Activated T-cell treated with anti-CD3 and anti-CD28 coated beads, Interleukin-2, amount 50 U/mL, for 72 hours (primary cell): Measurements from ENCODE around the gene MCM10. TPM values are rescaled to one million over a fixed set of nuclear protein-coding genes. Genes with fewer than 3 reads are reported as not detected.

ENCODE experiments used
- total RNA-seq, 2 donors: library from RNA; stranded (reverse); gene quantifications; one replicate each; pipeline ENCODE4 v1.2.3, GENCODE V29; 2022

The MCM10 gene
- total RNA-seq, 2 donors from 2014 or later = 30.6 to 53.2 TPM

Other genes with a start within 250 kb of the MCM10 start
- 1 to 10 TPM; 1.5 to 5.0 TPM for gene CCDC3, start 159.8 kb upstream of the MCM10 start, total RNA-seq
- gene OPTN, start 61.4 kb upstream of the MCM10 start, total RNA-seq = 100 to 1,000 TPM in 1 of 2 donors, 10 to 100 TPM in 1; 69.8 to 121 TPM
- not detected for gene UCMA, start 72.8 kb downstream of the MCM10 start, total RNA-seq
- gene PHYH, start 138.5 kb downstream of the MCM10 start, total RNA-seq = 10 to 100 TPM; 12.8 to 14.1 TPM
- 10 to 100 TPM; 44.7 to 48.8 TPM for gene SEPHS1, start 186.7 kb downstream of the MCM10 start, total RNA-seq